A673 (cell line): ENCODE measurements around the gene ASZ1.

ENCODE experiments used
- EZH2 ChIP-seq: fragments of 200-600 bp; sonication (generic); IDR thresholded peaks from 2 replicates; pipeline ENCODE4 v1.6.1; 2017; ENCODE audit warnings: borderline replicate concordance, low read depth, mild to moderate bottlenecking, mixed read lengths, antibody characterized with exemption, low read length; ENCODE audit not compliant: poor library complexity, severe bottlenecking
- TF ChIP-seq, protein P1 (sequence below): fragments of 300-800, 200-600 bp; sonication (generic); conservative IDR thresholded peaks from 2 replicates; pipeline ENCODE4 v1.5.1; 2017; ENCODE audit warnings: low read depth, mild to moderate bottlenecking, antibody characterized with exemption, low read length, moderate library complexity, mixed read lengths

GRCh38 chr7:117323305-117323850 lies 103.9 kb downstream of the ASZ1 start:
- TF ChIP-seq, protein P1, sequence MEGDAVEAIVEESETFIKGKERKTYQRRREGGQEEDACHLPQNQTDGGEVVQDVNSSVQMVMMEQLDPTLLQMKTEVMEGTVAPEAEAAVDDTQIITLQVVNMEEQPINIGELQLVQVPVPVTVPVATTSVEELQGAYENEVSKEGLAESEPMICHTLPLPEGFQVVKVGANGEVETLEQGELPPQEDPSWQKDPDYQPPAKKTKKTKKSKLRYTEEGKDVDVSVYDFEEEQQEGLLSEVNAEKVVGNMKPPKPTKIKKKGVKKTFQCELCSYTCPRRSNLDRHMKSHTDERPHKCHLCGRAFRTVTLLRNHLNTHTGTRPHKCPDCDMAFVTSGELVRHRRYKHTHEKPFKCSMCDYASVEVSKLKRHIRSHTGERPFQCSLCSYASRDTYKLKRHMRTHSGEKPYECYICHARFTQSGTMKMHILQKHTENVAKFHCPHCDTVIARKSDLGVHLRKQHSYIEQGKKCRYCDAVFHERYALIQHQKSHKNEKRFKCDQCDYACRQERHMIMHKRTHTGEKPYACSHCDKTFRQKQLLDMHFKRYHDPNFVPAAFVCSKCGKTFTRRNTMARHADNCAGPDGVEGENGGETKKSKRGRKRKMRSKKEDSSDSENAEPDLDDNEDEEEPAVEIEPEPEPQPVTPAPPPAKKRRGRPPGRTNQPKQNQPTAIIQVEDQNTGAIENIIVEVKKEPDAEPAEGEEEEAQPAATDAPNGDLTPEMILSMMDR = no peak
- no peak for TF ChIP-seq EZH2
